HEK293 (cell line): Measurements from ENCODE around the gene HIRIP3.
"Not testable (repeated sequence)": the region's sequence is repeated elsewhere in the genome, so short reads cannot be mapped to it uniquely, and the experiment has no call there.

Experiments used
- CTCF ChIA-PET: fragments of 350-600 bp; formaldehyde crosslinking; extraction: SDS; loops from one replicate; lab custom pipeline; 2021; ENCODE audit warnings: antibody characterized with exemption; lab: Yijun Ruan, JAX
- POLR2A ChIA-PET: fragments of 300-600 bp; formaldehyde crosslinking; extraction: SDS; loops from one replicate; lab custom pipeline; 2020; ENCODE audit warnings: antibody characterized with exemption, inconsistent platforms; lab: Yijun Ruan, JAX
- H3K27ac ChIP-seq: fragments of 200-500 bp; sonication (Bioruptor generic); 2 replicates; pipeline ENCODE4 v1.5.1; 2014; ENCODE audit warnings: low read depth, low read length, control low read depth, inconsistent platforms; ENCODE audit errors: extremely low read depth
- H3K36me3 ChIP-seq, 2 experiments: fragments of 200-500 bp in 1 of 2; sonication (Bioruptor generic) in 1 of 2; 1 replicate in 1 of 2; 2 replicates in 1 of 2; pipeline ENCODE4 v1.5.1; 2014 to 2017; ENCODE audit warnings: inconsistent platforms in 2 of 2, low read length in 2 of 2; ENCODE audit not compliant: control insufficient read depth in 2 of 2, insufficient read depth in 1 of 2
- H3K4me1 ChIP-seq: fragments of 200-500 bp; sonication (Bioruptor generic); 2 replicates; pipeline ENCODE4 v1.5.1; 2014; ENCODE audit warnings: mild to moderate bottlenecking, low read length, inconsistent platforms; ENCODE audit not compliant: control insufficient read depth, insufficient read depth
- H3K4me3 ChIP-seq: 2 replicates; pipeline ENCODE4 v1.5.1; 2011; ENCODE audit warnings: low read depth, mild to moderate bottlenecking, control low read depth, low read length, moderate library complexity
- H3K9me3 ChIP-seq: fragments of 200-500 bp; sonication (Bioruptor generic); 2 replicates; pipeline ENCODE4 v1.5.1; 2014; ENCODE audit warnings: low read depth, low read length, inconsistent platforms; ENCODE audit not compliant: control insufficient read depth, insufficient read depth
- GLIS1 ChIP-seq: fragments of 450-650 bp; formaldehyde crosslinking; IDR thresholded peaks from 2 replicates; pipeline ENCODE4 v1.5.1; 2016; ENCODE audit warnings: missing biosample characterization, missing genetic modification characterization
- IKZF3 ChIP-seq: fragments of 450-650 bp; IDR thresholded peaks from 2 replicates; pipeline ENCODE4 v1.5.0; 2018; ENCODE audit warnings: missing biosample characterization, mild to moderate bottlenecking, missing genetic modification characterization, moderate library complexity
- REPIN1 ChIP-seq: fragments of 450-650 bp; formaldehyde crosslinking; IDR thresholded peaks from 2 replicates; pipeline ENCODE4 v1.5.1; 2017; ENCODE audit warnings: missing biosample characterization, missing genetic modification characterization, low read depth
- SP7 ChIP-seq: fragments of 450-650 bp; formaldehyde crosslinking; IDR thresholded peaks from 2 replicates; pipeline ENCODE4 v1.5.1; 2016; ENCODE audit warnings: missing biosample characterization, missing genetic modification characterization
- WT1 ChIP-seq: fragments of 450-650 bp; formaldehyde crosslinking; IDR thresholded peaks from 2 replicates; pipeline ENCODE4 v1.5.1; 2016; ENCODE audit warnings: missing biosample characterization, missing genetic modification characterization
- ZBTB21 ChIP-seq: fragments of 450-650 bp; formaldehyde crosslinking; IDR thresholded peaks from 2 replicates; pipeline ENCODE4 v1.5.1; 2017; ENCODE audit warnings: missing biosample characterization, missing genetic modification characterization
- ZBTB48 ChIP-seq: fragments of 450-650 bp; formaldehyde crosslinking; IDR thresholded peaks from 2 replicates; pipeline ENCODE4 v1.5.1; 2016; ENCODE audit warnings: missing biosample characterization, missing genetic modification characterization
- ZEB2 ChIP-seq: fragments of 450-650 bp; formaldehyde crosslinking; IDR thresholded peaks from 2 replicates; pipeline ENCODE4 v1.5.1; 2016; ENCODE audit warnings: missing biosample characterization, missing genetic modification characterization
- ZNF184 ChIP-seq: fragments of 450-650 bp; IDR thresholded peaks from 2 replicates; pipeline ENCODE4 v1.5.1; 2018; ENCODE audit warnings: missing biosample characterization, mild to moderate bottlenecking, missing genetic modification characterization
- ZNF292 ChIP-seq: fragments of 450-650 bp; formaldehyde crosslinking; IDR thresholded peaks from 2 replicates; pipeline ENCODE4 v1.5.1; 2016; ENCODE audit warnings: low read depth, missing biosample characterization, missing genetic modification characterization, borderline replicate concordance
- ZNF514 ChIP-seq: fragments of 450-650 bp; formaldehyde crosslinking; IDR thresholded peaks from 2 replicates; pipeline ENCODE4 v1.5.1; 2016; ENCODE audit warnings: missing biosample characterization, missing genetic modification characterization
- ZNF621 ChIP-seq: fragments of 450-650 bp; formaldehyde crosslinking; IDR thresholded peaks from 2 replicates; pipeline ENCODE4 v1.5.1; 2017; ENCODE audit warnings: missing biosample characterization, missing genetic modification characterization
- ZNF623 ChIP-seq: fragments of 450-650 bp; formaldehyde crosslinking; IDR thresholded peaks from 2 replicates; pipeline ENCODE4 v1.5.1; 2016; ENCODE audit warnings: missing biosample characterization, missing genetic modification characterization
- ZNF660 ChIP-seq: fragments of 450-650 bp; IDR thresholded peaks from 2 replicates; pipeline ENCODE4 v1.5.1; 2018; ENCODE audit warnings: missing biosample characterization, mild to moderate bottlenecking, missing genetic modification characterization
- ZNF692 ChIP-seq: fragments of 450-650 bp; formaldehyde crosslinking; IDR thresholded peaks from 2 replicates; pipeline ENCODE4 v1.5.1; 2016; ENCODE audit warnings: missing biosample characterization, missing genetic modification characterization
- TF ChIP-seq, protein P1 (sequence below): fragments of 450-650 bp; formaldehyde crosslinking; IDR thresholded peaks from 2 replicates; pipeline ENCODE4 v1.5.1; 2016; ENCODE audit warnings: missing biosample characterization, missing genetic modification characterization
- TF ChIP-seq, protein P2 (sequence below): fragments of 450-650 bp; formaldehyde crosslinking; IDR thresholded peaks from 2 replicates; pipeline ENCODE4; 2016; ENCODE audit warnings: missing biosample characterization, missing genetic modification characterization
- TF ChIP-seq, protein P3 (sequence below): fragments of 450-650 bp; formaldehyde crosslinking; IDR thresholded peaks from 2 replicates; pipeline ENCODE4 v1.5.1; 2016; ENCODE audit warnings: missing biosample characterization, missing genetic modification characterization
- TF ChIP-seq, protein P4 (sequence below): fragments of 450-650 bp; formaldehyde crosslinking; IDR thresholded peaks from 2 replicates; pipeline ENCODE4 v1.5.1; 2016; ENCODE audit warnings: missing biosample characterization, missing genetic modification characterization

HIRIP3 gene

DNA sequence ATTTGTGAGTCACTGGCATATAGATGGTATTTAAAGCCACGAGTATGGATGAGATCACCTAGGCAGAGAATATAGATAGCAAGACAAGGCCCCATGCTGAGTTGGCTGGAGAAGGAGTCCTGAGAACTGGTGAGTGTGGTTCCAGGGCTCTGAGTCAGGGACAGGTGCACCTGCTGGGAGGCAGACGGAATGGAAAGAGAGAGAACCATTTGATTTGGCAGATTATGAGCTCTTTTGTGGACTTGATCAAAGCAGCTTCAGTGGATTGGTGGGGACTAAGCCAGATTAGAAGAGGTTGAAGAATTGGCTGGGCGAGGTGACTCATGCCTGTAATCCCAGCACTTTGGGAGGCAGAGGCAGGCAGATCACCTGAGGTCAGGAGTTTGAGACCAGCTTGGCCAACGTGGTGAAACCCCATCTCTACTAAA lies 23.3 kb upstream of the HIRIP3 start (continued):
- no peak for TF ChIP-seq ZNF292 (tag by site-specific recombination)
- no peak for TF ChIP-seq IKZF3
- peak; percentile 84 for TF ChIP-seq ZNF660
- peak; percentile 35; the same call in 1 of the 2 replicates for TF ChIP-seq ZNF623 (tag by site-specific recombination)
- TF ChIP-seq ZNF184 = 0 out of 2 replicates have a peak, but pooled peaks have one; percentile 61
- TF ChIP-seq, protein P1, sequence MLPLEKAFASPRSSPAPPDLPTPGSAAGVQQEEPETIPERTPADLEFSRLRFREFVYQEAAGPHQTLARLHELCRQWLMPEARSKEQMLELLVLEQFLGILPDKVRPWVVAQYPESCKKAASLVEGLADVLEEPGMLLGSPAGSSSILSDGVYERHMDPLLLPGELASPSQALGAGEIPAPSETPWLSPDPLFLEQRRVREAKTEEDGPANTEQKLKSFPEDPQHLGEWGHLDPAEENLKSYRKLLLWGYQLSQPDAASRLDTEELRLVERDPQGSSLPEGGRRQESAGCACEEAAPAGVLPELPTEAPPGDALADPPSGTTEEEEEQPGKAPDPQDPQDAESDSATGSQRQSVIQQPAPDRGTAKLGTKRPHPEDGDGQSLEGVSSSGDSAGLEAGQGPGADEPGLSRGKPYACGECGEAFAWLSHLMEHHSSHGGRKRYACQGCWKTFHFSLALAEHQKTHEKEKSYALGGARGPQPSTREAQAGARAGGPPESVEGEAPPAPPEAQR (tag by site-specific recombination) = no peak
- TF ChIP-seq ZBTB21 (tag by site-specific recombination) = peak; percentile 60; the same call in 1 of the 2 replicates
- TF ChIP-seq, protein P2, sequence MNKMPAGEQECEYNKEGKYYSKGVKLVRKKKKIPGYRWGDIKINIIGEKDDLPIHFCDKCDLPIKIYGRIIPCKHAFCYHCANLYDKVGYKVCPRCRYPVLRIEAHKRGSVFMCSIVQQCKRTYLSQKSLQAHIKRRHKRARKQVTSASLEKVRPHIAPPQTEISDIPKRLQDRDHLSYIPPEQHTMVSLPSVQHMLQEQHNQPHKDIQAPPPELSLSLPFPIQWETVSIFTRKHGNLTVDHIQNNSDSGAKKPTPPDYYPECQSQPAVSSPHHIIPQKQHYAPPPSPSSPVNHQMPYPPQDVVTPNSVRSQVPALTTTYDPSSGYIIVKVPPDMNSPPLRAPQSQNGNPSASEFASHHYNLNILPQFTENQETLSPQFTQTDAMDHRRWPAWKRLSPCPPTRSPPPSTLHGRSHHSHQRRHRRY (tag by site-specific recombination) = no peak
- TF ChIP-seq WT1 (tag by site-specific recombination) = no peak
- no peak for TF ChIP-seq ZNF514
- TF ChIP-seq ZBTB48 (tag by site-specific recombination) = peak; percentile 32; the same call in 1 of the 2 replicates
- peak; percentile 49; the same call in 1 of the 2 replicates for TF ChIP-seq ZNF692
- peak; percentile 95 for TF ChIP-seq SP7 (tag by site-specific recombination)
- peak; percentile 81; the same call in 1 of the 2 replicates for TF ChIP-seq ZEB2 (tag by site-specific recombination)
- peak; percentile 90 for TF ChIP-seq ZNF621 (tag by site-specific recombination)
- TF ChIP-seq REPIN1 = no peak
- TF ChIP-seq, protein P3, sequence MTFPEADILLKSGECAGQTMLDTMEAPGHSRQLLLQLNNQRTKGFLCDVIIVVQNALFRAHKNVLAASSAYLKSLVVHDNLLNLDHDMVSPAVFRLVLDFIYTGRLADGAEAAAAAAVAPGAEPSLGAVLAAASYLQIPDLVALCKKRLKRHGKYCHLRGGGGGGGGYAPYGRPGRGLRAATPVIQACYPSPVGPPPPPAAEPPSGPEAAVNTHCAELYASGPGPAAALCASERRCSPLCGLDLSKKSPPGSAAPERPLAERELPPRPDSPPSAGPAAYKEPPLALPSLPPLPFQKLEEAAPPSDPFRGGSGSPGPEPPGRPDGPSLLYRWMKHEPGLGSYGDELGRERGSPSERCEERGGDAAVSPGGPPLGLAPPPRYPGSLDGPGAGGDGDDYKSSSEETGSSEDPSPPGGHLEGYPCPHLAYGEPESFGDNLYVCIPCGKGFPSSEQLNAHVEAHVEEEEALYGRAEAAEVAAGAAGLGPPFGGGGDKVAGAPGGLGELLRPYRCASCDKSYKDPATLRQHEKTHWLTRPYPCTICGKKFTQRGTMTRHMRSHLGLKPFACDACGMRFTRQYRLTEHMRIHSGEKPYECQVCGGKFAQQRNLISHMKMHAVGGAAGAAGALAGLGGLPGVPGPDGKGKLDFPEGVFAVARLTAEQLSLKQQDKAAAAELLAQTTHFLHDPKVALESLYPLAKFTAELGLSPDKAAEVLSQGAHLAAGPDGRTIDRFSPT (tag by site-specific recombination) = no peak

GRCh38 chr16:30017937-30018336 lies 22.5 kb upstream of the HIRIP3 start:
- not testable (repeated sequence) for H3K4me3 ChIP-seq, H3K4me1 ChIP-seq, H3K9me3 ChIP-seq, H3K27ac ChIP-seq
- ChIA-PET CTCF (interaction anchor here (0.6 to 4.8 kb wide), 3 partner anchors 14 to 317 kb away, joined by 3 to 34 read pairs (median 5); partner anchors contain the start of gene TLCD3B), POLR2A (interaction anchor here (0.6 to 2.3 kb wide), 7 partner anchors 22 to 437 kb away, joined by 3 to 11 read pairs (median 7); partner anchors contain the start of genes HIRIP3, INO80E and KCTD13)
- TF ChIP-seq, protein P4, sequence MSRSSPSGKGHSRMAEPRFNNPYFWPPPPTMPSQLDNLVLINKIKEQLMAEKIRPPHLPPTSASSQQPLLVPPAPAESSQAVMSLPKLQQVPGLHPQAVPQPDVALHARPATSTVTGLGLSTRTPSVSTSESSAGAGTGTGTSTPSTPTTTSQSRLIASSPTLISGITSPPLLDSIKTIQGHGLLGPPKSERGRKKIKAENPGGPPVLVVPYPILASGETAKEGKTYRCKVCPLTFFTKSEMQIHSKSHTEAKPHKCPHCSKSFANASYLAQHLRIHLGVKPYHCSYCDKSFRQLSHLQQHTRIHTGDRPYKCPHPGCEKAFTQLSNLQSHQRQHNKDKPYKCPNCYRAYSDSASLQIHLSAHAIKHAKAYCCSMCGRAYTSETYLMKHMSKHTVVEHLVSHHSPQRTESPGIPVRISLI (tag by site-specific recombination) = peak; percentile 79
- peak; percentile 59 for TF ChIP-seq GLIS1 (tag by site-specific recombination)
- TF ChIP-seq, all 188 proteins: peak for 2; not testable (repeated sequence) for 186
- H3K36me3 ChIP-seq = not testable (repeated sequence)
